ENCODE data around the gene ZNF316.

Gene ZNF316

DNA sequence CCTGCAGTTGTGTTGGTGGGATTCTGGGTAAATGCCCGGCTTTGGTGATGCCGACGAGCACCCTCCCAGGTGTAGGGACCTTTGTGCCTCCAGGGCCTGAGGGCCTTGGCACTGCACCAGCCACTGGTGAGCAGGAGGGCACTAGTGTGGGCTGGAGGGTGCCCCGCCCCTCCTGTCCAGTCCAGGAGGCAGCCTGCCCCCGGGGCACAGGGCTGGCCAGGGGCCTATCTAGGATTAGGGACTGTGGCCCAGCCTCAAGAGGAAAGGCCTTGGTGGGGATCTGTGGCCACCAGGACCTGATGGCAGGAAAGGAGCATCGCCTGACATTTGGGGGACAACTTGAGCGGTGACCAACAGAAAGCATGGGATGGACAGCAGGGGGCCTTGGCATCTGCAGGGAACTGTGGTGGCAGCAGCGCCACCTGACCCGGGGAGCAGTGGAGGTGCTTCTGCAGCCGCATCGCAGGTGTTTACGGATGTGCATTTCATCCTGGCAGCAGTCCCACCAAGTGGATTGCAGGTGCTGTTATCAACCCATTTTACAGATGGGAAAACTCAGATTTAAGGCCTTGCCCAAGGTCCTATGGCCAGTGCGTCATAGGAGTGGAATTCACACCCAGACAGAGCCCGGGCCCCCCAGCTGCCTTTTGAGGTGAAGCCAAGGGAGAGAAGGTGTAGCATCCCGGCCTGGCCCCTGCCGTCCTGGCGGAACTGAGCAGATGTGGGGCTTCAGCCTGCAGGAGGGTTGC, 11.1 kb downstream of the ZNF316 start:
- Mint-ChIP-seq H3K9me3 (peaks cover 4% of the 10 kb centered on the region), H3K4me1 (no peaks in the 10 kb centered on the region), H3K27ac (no peak overlapping the region), H3K36me3 (ENCODE audit: low read depth) (peaks cover 37% of the 10 kb centered on the region), H3K27me3 (no peaks in the 10 kb centered on the region), H3K4me3 (no peak overlapping the region)
- ATAC-seq (no peak), DNase-seq (no peak)

DNA sequence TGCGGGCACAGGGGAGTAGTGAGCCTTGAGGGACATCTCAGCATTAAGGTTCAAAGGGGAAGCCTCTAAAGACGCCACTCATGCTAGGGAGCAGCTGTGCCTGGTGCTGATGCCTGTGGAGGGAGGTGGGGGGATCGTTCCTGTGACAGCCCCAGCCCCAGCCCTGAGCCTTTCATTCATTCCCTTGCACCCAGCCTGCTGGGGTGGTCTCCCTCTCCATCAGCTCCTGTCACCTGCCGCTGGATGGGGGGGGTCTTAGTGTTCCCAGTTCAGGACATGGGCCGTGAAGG, 11.6 kb downstream of the ZNF316 start:
- Mint-ChIP-seq H3K36me3 (ENCODE audit: low read depth) (peaks cover 35% of the 10 kb centered on the region), H3K27ac (no peak overlapping the region), H3K27me3 (no peaks in the 10 kb centered on the region), H3K9me3 (peaks cover 4% of the 10 kb centered on the region), H3K4me3 (no peak overlapping the region), H3K4me1 (no peaks in the 10 kb centered on the region)
- no peak for DNase-seq
- no peak for ATAC-seq

DNA sequence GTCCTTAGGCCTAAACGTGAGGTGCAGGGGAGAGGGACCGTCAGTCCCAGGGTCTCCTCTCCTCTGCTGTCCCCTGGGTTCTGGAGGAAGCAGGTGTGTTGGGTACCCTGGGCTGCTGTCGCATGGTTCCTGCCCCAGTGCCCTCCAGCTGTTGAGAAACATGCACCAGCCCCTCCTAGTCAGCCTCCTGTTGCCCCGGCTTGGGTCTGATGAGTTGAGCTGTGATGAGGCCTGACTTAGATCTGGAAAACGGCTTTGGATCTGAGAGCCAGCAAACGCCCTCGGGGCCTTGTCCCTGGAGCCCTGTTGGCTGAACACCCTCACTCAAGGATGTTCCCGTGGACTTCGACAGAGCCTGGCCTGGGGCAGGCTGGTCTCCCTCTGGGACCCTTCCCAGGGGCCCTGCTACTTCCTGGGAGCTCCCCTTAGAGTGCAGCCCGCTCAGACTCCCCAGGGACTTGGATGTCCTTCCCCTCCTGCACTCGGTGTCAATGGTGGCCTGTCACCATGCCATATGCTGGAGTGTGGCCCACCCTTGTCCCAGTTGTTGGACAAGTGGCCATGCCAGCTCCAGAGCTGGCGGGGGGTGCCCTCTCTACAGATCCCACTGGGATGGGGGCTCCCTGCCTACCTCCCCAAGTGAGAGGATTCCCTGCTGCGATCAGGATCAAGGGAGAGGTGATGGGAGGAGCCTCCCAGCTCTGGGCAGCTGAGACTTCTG, 12.3 kb downstream of the ZNF316 start:
- Mint-ChIP-seq H3K9me3 (peaks cover 4% of the 10 kb centered on the region), H3K4me3 (no peak overlapping the region), H3K36me3 (ENCODE audit: low read depth) (peaks cover 35% of the 10 kb centered on the region), H3K27me3 (no peaks in the 10 kb centered on the region), H3K27ac (no peak overlapping the region), H3K4me1 (no peaks in the 10 kb centered on the region)
- ATAC-seq: no peak
- no peak for DNase-seq

DNA sequence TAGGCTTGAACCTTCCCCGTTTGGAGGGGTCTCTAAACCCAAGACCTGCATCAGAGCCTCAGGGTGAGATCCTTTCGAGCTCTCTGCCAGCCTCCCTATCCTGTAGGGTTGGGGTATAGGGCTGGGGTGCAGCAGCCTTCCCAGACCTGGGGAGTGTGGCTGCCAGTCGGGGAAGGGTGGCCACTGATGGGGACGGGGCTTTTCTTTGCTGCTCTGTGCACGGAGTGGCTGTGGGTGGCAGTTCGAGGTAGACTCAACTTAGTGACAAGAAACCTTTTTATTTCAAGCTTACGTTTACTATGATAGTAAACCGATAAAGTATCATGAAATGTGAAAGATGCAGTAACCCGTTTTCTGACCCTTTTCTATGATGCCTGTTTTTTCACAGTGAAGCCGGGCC, 13.0 kb downstream of the ZNF316 start:
- Mint-ChIP-seq H3K4me3 (no peak overlapping the region), H3K36me3 (ENCODE audit: low read depth) (peaks cover 39% of the 10 kb centered on the region), H3K4me1 (no peaks in the 10 kb centered on the region), H3K27me3 (no peaks in the 10 kb centered on the region), H3K27ac (no peak overlapping the region), H3K9me3 (peaks cover 4% of the 10 kb centered on the region)
- DNase-seq: no peak
- ATAC-seq: no peak

DNA sequence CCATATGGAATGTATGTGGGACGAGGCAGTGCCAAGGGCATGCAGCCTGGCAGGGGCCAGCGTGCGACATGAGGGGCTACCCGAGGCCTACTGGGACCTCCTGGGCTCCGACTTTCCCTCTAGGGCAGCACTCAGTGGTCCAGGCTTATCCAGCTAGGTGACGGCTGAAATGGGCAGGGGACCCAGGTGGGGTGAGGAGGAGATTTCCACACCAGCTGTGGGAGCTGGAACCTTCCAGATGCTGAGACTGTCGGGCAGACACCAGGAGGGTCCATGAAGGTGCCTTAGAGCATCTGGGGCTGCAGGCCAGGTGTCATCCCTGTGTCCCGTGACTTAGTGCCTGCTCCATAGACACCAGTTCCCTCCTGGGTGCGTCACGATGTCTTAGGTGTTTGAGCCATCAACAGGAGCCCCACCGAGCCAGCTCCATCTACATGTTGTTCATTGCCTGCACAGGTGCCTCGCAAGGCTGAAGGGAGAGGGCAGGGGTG, 13.4 kb downstream of the ZNF316 start:
- ATAC-seq: no peak
- Mint-ChIP-seq H3K27me3 (no peaks in the 10 kb centered on the region), H3K27ac (no peak overlapping the region), H3K36me3 (ENCODE audit: low read depth) (peaks cover 44% of the 10 kb centered on the region), H3K9me3 (peaks cover 4% of the 10 kb centered on the region), H3K4me1 (no peaks in the 10 kb centered on the region), H3K4me3 (no peak overlapping the region)
- DNase-seq: no peak

DNA sequence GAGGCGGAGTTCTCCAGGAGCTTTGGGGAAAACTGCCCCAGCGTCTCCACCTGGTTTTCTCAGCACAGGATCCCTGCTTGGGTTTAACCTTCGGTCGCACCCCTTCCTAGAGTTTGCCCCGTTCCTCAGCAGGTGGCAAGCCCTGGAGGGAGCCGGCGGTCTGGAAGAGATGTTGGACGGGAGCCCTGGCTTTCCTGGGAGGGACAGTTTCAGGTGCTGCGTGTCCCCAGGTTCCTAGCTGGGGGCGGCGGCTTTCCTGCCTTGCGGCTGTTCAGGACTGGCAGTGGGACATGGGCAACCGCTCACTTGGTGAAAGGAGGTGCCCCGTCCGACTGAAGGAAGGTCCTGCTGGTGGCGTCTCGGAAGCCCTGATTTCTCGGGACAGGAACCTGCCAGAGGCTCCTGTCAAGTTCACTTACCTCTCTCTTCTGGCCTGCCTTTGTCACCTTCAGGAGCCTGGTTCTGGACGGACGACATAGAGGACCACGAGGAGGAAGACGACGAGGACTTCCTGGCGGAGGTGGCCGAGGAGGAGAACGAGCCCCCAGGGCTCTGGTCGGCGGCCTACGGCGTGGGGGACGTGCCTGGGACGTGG, 14.8 kb downstream of the ZNF316 start:
- peaks cover 4% of the 10 kb centered on the region for H3K9me3 Mint-ChIP-seq
- H3K27me3 Mint-ChIP-seq: no peaks in the 10 kb centered on the region
- H3K4me1 Mint-ChIP-seq: no peaks in the 10 kb centered on the region
- DNase-seq (no peak), ATAC-seq (no peak)
- no peak overlapping the region for H3K27ac Mint-ChIP-seq
- H3K4me3 Mint-ChIP-seq: no peak overlapping the region
- peaks cover 41% of the 10 kb centered on the region for H3K36me3 Mint-ChIP-seq (ENCODE audit: low read depth)

DNA sequence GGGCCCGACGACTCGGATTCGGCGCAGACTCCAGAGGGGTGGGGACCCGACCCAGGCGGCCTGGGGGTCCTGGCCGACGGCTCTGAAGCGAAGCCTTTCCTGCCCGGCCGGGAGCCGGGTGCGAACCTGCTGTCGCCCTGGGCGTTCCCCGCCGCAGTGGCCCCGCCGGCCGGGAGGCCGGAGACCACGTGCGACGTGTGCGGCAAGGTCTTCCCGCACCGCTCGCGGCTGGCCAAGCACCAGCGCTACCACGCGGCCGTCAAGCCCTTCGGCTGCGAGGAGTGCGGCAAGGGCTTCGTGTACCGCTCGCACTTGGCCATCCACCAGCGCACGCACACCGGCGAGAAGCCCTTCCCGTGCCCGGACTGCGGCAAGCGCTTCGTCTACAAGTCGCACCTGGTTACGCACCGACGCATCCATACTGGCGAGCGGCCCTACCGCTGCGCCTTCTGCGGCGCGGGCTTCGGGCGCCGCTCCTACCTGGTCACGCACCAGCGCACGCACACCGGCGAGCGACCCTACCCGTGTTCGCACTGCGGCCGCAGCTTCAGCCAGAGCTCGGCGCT, 15.4 kb downstream of the ZNF316 start:
- DNase-seq (no peak), ATAC-seq (no peak)
- peaks cover 38% of the 10 kb centered on the region for H3K36me3 Mint-ChIP-seq (ENCODE audit: low read depth)
- H3K27ac Mint-ChIP-seq: no peak overlapping the region
- peaks cover 4% of the 10 kb centered on the region for H3K9me3 Mint-ChIP-seq
- no peaks in the 10 kb centered on the region for H3K4me1 Mint-ChIP-seq
- H3K4me3 Mint-ChIP-seq: no peak overlapping the region
- H3K27me3 Mint-ChIP-seq: no peaks in the 10 kb centered on the region

DNA sequence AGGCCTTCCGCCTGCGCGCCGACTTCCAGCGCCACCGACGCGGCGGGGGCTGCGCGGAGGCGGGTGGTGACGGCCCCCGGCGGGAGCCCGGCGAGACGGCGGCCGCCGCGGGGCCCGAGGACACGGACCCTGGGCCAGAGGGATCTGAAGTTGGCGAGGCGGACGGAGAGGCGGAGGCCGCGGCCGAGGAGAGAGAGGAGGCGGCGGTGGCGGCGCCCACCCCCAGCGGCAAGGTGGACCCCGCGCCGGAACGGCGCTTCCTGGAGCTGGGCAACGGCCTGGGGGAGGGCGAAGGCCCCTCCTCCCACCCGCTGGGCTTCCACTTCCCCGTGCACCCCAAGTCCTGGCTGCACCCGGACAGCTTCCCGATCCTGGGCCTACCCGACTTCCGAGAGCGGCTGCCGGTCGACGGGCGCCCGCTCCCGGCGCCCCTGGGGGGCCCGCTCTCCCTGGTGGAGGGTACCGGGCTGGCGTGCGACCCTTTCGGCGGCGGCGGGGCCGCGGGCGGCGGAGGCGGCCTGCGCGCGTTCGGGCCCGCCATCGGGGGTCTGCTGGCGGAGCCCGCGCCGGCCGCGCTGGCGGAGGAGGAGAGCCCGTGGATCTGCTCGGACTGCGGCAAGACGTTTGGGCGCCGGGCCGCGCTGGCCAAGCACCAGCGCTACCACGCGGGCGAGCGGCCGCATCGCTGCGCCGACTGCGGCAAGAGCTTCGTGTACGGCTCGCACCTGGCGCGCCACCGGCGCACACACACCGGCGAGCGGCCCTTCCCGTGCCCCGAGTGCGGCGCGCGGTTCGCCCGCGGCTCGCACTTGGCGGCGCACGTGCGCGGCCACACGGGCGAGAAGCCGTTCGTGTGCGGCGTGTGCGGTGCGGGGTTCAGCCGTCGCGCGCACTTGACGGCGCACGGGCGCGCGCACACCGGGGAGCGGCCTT, 16.2 kb downstream of the ZNF316 start:
- DNase-seq (no peak), ATAC-seq (no peak)
- H3K4me1 Mint-ChIP-seq: no peaks in the 10 kb centered on the region
- H3K27me3 Mint-ChIP-seq: no peaks in the 10 kb centered on the region
- H3K4me3 Mint-ChIP-seq: no peak overlapping the region
- H3K9me3 Mint-ChIP-seq: peaks cover 4% of the 10 kb centered on the region
- H3K36me3 Mint-ChIP-seq (ENCODE audit: low read depth): peaks cover 37% of the 10 kb centered on the region
- no peak overlapping the region for H3K27ac Mint-ChIP-seq

DNA sequence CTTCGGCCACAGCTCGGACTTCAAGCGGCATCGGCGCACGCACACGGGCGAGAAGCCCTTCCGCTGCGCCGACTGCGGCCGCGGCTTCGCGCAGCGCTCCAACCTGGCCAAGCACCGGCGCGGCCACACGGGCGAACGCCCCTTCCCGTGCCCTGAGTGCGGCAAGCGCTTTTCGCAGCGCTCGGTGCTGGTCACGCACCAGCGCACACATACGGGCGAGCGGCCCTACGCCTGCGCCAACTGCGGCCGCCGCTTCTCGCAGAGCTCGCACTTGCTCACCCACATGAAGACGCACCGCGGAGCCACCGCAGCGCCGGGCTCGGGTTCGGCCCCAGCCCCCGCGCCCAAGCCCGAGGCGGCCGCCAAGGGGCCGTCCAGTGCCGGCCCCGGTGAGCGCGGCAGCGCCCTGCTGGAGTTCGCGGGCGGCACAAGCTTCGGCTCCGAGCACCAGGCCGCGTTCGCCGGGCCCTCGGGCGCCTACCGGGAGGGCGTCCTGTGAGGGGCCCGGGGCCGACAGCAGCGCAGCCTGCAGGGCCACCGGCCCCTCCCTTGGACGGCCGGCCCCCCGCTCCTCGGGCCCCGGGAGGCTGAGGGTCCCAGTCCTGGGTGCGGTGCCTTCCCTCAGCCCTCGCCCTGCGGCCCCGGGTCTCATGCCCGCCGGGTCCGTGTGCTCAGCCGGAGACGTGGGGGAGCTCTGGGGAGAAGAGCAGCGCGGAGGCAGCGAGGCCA, 17.2 kb downstream of the ZNF316 start:
- peaks cover 37% of the 10 kb centered on the region for H3K36me3 Mint-ChIP-seq (ENCODE audit: low read depth)
- H3K4me1 Mint-ChIP-seq: peaks cover 4% of the 10 kb centered on the region
- no peak overlapping the region for H3K4me3 Mint-ChIP-seq
- DNase-seq (no peak), ATAC-seq (no peak)
- H3K27me3 Mint-ChIP-seq: no peaks in the 10 kb centered on the region
- H3K27ac Mint-ChIP-seq: no peak overlapping the region
- peaks cover 4% of the 10 kb centered on the region for H3K9me3 Mint-ChIP-seq

DNA sequence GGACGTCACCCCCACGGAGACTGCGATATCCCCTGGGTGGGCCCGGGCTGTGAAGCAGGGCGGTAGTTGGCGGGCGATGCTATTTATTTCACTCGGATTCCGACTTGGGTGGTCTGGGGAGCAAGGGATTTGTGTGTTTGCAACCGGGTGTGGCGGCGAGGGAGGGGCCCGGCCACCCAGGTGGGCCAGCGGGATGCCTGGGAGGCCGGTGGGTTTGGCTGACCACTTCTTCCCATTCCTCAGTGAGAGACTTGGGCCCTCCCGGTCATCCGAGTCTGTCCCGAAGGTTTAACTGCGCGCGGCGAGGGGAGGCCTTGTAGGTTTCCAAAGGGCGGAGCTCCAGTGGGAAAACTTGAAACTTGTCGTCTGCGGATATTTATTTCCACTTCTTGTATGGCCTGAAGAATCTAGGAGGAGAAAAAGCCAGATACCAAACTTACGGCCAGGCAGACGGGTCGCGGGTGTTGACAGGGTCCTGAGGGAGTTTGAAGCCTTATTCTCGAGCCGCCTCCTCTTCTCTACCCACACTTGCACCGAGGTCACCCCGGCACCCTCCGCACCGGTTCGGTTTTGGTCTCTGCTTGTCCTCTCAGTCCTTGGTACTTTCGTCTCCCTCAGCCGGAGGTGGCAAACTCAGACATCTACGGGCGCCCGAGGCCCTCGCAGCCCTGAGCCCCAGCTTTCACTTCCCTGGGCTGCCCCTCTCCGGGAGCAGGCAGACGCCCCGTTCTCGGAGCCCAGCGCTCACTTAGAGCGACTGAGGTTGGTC, 17.9 kb downstream of the ZNF316 start:
- Mint-ChIP-seq H3K36me3 (ENCODE audit: low read depth) (peaks cover 32% of the 10 kb centered on the region), H3K9me3 (peaks cover 4% of the 10 kb centered on the region), H3K27ac (no peak overlapping the region), H3K4me3 (no peak overlapping the region), H3K27me3 (no peaks in the 10 kb centered on the region), H3K4me1 (peaks cover 4% of the 10 kb centered on the region)
- no peak for ATAC-seq
- DNase-seq: no peak

DNA sequence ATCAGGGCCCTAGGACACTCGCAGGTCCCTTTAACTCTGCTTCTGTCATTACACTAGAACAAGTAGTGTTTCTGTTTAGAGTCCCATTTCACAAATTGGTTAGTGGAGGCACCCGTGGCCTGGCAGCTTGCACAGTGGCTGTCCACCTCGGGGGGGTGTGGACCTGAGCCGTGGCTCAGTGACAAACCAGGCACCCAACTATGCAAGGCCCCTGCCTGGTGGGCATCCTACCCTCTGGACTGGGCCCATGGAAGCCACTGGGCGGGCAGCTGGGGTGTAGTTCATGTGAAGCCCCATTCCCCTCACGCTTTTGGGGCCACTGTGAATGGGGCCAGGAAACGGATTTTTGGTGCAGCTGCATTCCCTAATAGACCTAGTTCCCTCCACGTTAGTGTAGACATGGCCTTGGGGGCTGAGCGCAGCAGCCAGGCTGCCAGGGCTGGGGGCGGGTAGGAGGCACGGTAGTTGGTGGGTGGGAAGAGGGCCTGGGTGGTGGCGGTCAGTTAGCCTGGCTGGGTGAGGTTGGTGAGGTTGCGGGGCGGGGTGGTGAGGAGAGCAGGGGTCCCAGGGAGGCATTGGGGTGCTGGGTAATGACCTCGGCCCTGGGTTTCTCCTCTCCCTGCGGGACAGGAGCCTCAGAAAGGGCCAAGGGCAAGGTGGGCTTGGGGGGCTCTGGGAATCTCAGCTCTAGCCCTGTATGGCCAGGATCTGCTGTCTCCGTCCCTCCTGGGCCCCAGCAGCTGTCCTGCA, 18.7 kb downstream of the ZNF316 start:
- no peak overlapping the region for H3K4me3 Mint-ChIP-seq
- H3K27ac Mint-ChIP-seq: no peak overlapping the region
- H3K36me3 Mint-ChIP-seq (ENCODE audit: low read depth): peaks cover 24% of the 10 kb centered on the region
- peaks cover 2% of the 10 kb centered on the region for H3K9me3 Mint-ChIP-seq
- DNase-seq (no peak), ATAC-seq (no peak)
- H3K27me3 Mint-ChIP-seq: no peaks in the 10 kb centered on the region
- H3K4me1 Mint-ChIP-seq: peaks cover 4% of the 10 kb centered on the region

DNA sequence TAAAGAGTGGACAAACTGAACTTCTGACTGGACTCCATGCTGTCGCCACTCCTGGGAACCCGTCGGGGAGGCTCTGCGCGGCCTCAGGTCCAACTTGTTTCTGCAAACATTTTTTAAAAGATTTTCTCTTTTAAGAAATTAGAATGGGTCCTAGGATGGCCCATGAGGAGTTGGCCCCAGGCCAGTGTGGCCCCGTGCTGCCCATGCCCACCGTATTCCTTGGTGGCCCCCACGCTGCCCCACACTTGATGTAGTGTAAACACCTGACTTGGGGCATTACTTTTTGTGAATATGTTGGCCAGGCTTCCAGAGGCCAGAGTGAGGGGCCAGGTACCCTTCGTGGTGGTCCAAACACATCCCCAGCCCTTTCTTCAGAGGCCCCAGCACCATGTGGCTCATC, 19.3 kb downstream of the ZNF316 start:
- H3K4me3 Mint-ChIP-seq: no peak overlapping the region
- no peak overlapping the region for H3K27ac Mint-ChIP-seq
- no peak for ATAC-seq
- H3K4me1 Mint-ChIP-seq: peaks cover 4% of the 10 kb centered on the region
- DNase-seq: no peak
- H3K36me3 Mint-ChIP-seq (ENCODE audit: low read depth): peaks cover 18% of the 10 kb centered on the region
- H3K27me3 Mint-ChIP-seq: peaks cover 2% of the 10 kb centered on the region
- no peaks in the 10 kb centered on the region for H3K9me3 Mint-ChIP-seq
